Fibroblast of lung (primary cell): ENCODE data around the gene KATNBL1.

Source experiments
- EZH2 ChIP-seq: IDR thresholded peaks from 2 replicates; pipeline ENCODE4 v1.5.1; 2012; ENCODE audit warnings: low read length, control low read depth, mild to moderate bottlenecking; ENCODE audit errors: missing control alignments
- TF ChIP-seq, protein P1 (sequence below), 2 donors: IDR thresholded peaks in 1 of 2; conservative IDR thresholded peaks in 1 of 2; 1 replicate in 1 of 2; 2 replicates in 1 of 2; pipeline ENCODE4 v1.5.1; 2011 to 2012; ENCODE audit warnings: low read length in 2 of 2, control low read depth in 1 of 2, inconsistent platforms in 1 of 2, low read depth in 1 of 2, mild to moderate bottlenecking in 1 of 2

DNA sequence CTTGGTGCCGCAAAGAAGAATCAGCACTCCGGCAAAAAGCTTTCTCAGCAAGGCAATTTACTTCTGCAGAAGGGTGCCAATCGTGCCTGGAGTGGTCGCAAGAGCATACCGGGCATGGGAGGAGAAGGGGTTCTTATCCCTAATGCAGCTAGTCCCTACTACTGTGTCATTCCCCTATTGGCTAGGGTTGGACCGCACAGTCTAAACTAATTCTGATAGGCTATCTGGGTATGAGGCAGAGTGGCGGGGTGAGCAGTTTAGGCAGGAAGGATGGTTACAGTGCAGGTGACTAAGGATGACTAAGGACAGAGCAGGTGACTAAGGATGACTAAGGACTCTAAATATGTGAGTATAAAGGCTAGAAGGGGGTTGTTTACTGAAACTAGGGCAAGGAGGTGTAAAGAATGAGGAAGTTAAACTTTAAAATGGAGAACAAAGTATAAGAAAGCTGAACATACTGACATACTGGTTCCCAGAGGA is 55.1 kb downstream of the KATNBL1 start:
- no peak for TF ChIP-seq EZH2
- TF ChIP-seq, protein P1, sequence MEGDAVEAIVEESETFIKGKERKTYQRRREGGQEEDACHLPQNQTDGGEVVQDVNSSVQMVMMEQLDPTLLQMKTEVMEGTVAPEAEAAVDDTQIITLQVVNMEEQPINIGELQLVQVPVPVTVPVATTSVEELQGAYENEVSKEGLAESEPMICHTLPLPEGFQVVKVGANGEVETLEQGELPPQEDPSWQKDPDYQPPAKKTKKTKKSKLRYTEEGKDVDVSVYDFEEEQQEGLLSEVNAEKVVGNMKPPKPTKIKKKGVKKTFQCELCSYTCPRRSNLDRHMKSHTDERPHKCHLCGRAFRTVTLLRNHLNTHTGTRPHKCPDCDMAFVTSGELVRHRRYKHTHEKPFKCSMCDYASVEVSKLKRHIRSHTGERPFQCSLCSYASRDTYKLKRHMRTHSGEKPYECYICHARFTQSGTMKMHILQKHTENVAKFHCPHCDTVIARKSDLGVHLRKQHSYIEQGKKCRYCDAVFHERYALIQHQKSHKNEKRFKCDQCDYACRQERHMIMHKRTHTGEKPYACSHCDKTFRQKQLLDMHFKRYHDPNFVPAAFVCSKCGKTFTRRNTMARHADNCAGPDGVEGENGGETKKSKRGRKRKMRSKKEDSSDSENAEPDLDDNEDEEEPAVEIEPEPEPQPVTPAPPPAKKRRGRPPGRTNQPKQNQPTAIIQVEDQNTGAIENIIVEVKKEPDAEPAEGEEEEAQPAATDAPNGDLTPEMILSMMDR (conservative IDR thresholded peaks at IDR 0.05 in 1 of 2, IDR thresholded peaks at IDR 0.05 in 1 of 2; ENCODE audit: low read depth in 1 of 2, low read length in 2 of 2) = no peak
